Gastrocnemius medialis (tissue), 4 donors: Measurements from ENCODE around the gene GPR37L1. TPM values are rescaled to one million over a fixed set of nuclear protein-coding genes. Genes with fewer than 3 reads are reported as not detected.

Experiments used
- ATAC-seq, 2 donors: fragments of 150-250 bp; one replicate each; pipeline ENCODE4 v1.9.1; 2016
- DNase-seq, 2 donors: peaks; one replicate each; pipeline ENCODE4 v3.0.0-alpha.2; 2019
- H3K27ac ChIP-seq, 4 donors: fragments of 200-600 bp; sonication (generic); 1 replicate in 1 of 4; 2 replicates in 3 of 4; pipeline ENCODE4 v1.5.1; 2016 to 2018; ENCODE audit warnings: mild to moderate bottlenecking in 2 of 4, moderate library complexity in 1 of 4
- H3K27me3 ChIP-seq, 3 donors: fragments of 200-600 bp; sonication (generic) in 2 of 3; 1 replicate in 1 of 3; 2 replicates in 2 of 3; pipeline versions ENCODE4 v1.5.1 to v1.6.0; 2016 to 2019; ENCODE audit warnings: mild to moderate bottlenecking in 1 of 3, moderate library complexity in 1 of 3
- H3K36me3 ChIP-seq, 2 donors: fragments of 200-600 bp; sonication (generic) in 1 of 2; one replicate each; pipeline ENCODE4 v1.5.1; 2017 to 2018
- H3K4me1 ChIP-seq, 2 donors: fragments of 200-600 bp; sonication (generic) in 1 of 2; one replicate each; pipeline ENCODE4 v1.5.1; 2016 to 2017; ENCODE audit warnings: mild to moderate bottlenecking in 2 of 2
- H3K4me3 ChIP-seq, 4 donors: fragments of 200-600 bp; sonication (generic) in 3 of 4; 1 replicate in 1 of 4; 2 replicates in 3 of 4; pipeline ENCODE4 v1.5.1; 2016 to 2019; ENCODE audit warnings: mild to moderate bottlenecking in 2 of 4
- H3K9me3 ChIP-seq, 3 donors: fragments of 200-600 bp; sonication (generic) in 2 of 3; 1 replicate in 1 of 3; 2 replicates in 2 of 3; pipeline ENCODE4 v1.5.1; 2016 to 2019
- CTCF ChIP-seq, 5 experiments: fragments of 450-650 bp in 3 of 5; fragments of 200-600 bp in 2 of 5; sonication (generic) in 2 of 5; IDR thresholded peaks in 4 of 5; conservative IDR thresholded peaks in 1 of 5; 1 replicate in 4 of 5; 2 replicates in 1 of 5; pipeline ENCODE4 v1.5.1; 2016 to 2019; ENCODE audit warnings: antibody characterized with exemption in 5 of 5, mild to moderate bottlenecking in 3 of 5, moderate library complexity in 3 of 5
- POLR2A ChIP-seq, 2 donors: fragments of 450-650 bp; IDR thresholded peaks; one replicate each; pipeline ENCODE4 v1.6.1; 2017; ENCODE audit warnings: antibody characterized with exemption in 2 of 2, mild to moderate bottlenecking in 2 of 2, moderate library complexity in 2 of 2
- in situ Hi-C, 4 donors: fragments of 200-750 bp; cut with MboI; loops; one replicate each; pipeline versions ENCODE4 v1.15.0 to v1.8.0; 2017; ENCODE audit warnings: low sequenced_read_pairs in 4 of 4
- intact Hi-C: fragments of 100-400 bp; cut with DNase I; formaldehyde crosslinking; loops from one replicate; pipeline ENCODE4 v1.15.1; 2023; ENCODE audit warnings: low total_unique reads
- total RNA-seq, 4 donors: library from RNA; depleted of rRNA; stranded (reverse); fragments of >200 nt; gene quantifications; one replicate each; pipeline versions ENCODE4 v1.1.0 to v1.2.3, GENCODE V29; 2016

The GPR37L1 gene
- total RNA-seq, 4 donors from 2014 or later, result 0.04 to 0.10 TPM; not detected in 2

DNA sequence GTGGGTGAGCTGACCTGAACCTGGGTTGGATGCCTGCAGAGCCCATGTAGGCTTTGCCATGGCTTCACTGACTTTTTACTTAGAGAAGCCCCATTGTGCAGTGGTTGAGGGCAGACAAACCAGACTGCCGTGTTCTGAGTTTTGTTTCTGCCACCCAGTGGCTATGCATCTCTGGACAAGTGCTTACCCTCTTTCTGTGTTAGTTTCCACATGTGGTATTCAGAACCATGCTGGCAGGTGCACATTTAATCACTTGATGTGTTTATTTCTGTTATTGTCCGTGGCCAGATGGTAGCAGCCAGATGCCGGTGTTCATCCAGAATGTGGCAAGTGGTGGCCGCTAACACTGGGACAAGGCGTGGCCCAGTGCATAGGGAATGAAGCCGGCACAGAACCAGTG lies 48.0 kb downstream of the GPR37L1 start:
- Histone ChIP-seq H3K36me3 (no peaks in the 10 kb centered on the region), H3K4me1 (no peaks in the 10 kb centered on the region), H3K4me3 (no peak overlapping the region), H3K27me3 (no peaks in the 10 kb centered on the region), H3K9me3 (no peaks in the 10 kb centered on the region), H3K27ac (no peak overlapping the region)
- in situ Hi-C loops, result loop anchor here in 1 of 4 donors (10.0 kb wide), 1 partner anchor 544 kb away; the partner anchor contains the start of gene SYT2
- peak in 1 of 2 donors; percentile 22 for ATAC-seq
- TF ChIP-seq POLR2A (IDR thresholded peaks at IDR 0.05), result no peak
- TF ChIP-seq CTCF (IDR thresholded peaks at IDR 0.05 in 4 of 5, conservative IDR thresholded peaks at IDR 0.05 in 1 of 5), result no peak
- no peak for DNase-seq
- intact Hi-C loops, result no loop called here

DNA sequence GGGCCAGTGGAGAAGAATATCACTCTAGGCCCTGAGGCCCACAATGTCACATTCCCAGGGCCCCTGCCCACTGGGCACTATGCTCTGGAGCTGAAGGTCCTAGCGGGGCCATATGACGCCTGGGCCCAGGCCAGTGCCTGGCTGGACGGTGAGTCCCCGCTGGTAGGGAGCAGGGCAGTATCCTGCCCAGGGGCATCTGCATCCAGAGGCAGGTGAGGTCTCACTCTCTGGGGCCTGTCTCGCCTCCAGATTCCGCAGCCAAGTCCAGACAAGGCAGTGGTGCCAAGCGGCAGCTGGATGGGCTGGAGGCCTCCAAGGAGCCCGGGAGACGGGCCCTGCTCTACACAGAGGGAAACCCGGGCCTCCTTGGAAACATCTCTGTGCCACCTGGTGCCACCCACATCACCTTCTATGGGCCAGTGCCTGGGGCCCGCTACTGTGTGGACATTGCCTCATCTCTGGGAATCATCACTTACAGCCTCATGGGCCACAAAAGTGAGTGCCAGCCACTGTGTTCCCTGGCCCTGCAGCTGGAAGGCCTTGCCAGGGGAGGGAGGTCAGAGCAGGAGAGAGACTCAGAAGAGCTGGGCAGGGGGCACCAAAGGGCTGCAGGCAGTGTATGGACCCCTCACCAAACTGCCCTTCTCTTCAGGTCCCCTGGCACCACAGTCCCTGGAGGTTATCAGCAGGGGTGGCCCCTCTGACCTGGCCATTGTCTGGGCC lies 48.7 kb downstream of the GPR37L1 start:
- Histone ChIP-seq H3K27me3 (no peaks in the 10 kb centered on the region), H3K9me3 (no peaks in the 10 kb centered on the region), H3K27ac (no peak overlapping the region), H3K4me3 (no peak overlapping the region), H3K36me3 (no peaks in the 10 kb centered on the region), H3K4me1 (no peaks in the 10 kb centered on the region)
- in situ Hi-C loops, result loop anchor here in 1 of 4 donors (10.0 kb wide), 1 partner anchor 543 kb away; the partner anchor contains the start of gene SYT2
- DNase-seq (no peak), ATAC-seq (no peak)
- intact Hi-C loops, result no loop called here
- TF ChIP-seq POLR2A (IDR thresholded peaks at IDR 0.05) (no peak), CTCF (IDR thresholded peaks at IDR 0.05 in 4 of 5, conservative IDR thresholded peaks at IDR 0.05 in 1 of 5) (no peak)

DNA sequence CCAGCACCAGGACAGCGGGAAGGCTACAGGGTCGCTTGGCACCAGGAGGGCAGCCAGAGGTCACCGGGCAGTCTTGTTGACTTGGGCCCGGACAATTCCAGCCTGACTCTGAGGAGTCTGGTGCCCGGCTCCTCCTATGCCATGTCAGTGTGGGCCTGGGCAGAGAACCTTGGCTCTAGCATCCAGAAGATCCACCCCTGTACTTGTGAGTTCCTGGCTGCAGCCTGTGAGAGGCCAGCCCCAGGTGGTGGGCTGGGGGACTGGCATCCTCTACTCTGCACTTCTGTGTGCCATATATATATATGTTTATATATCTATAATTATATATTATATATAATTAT lies 49.3 kb downstream of the GPR37L1 start:
- H3K4me3 ChIP-seq, result no peak overlapping the region
- H3K36me3 ChIP-seq, result no peaks in the 10 kb centered on the region
- ATAC-seq (no peak), DNase-seq (no peak)
- in situ Hi-C loops, result loop anchor here in 1 of 4 donors (10.0 kb wide), 1 partner anchor 543 kb away; the partner anchor contains the start of gene SYT2
- no peak overlapping the region for H3K27ac ChIP-seq
- no peaks in the 10 kb centered on the region for H3K27me3 ChIP-seq
- TF ChIP-seq CTCF (IDR thresholded peaks at IDR 0.05 in 4 of 5, conservative IDR thresholded peaks at IDR 0.05 in 1 of 5) (no peak), POLR2A (IDR thresholded peaks at IDR 0.05) (no peak)
- intact Hi-C loops, result no loop called here
- H3K4me1 ChIP-seq, result no peaks in the 10 kb centered on the region
- H3K9me3 ChIP-seq, result no peaks in the 10 kb centered on the region

GRCh38 chr1:202173993-202174392 lies 51.3 kb downstream of the GPR37L1 start:
- Histone ChIP-seq H3K9me3 (no peaks in the 10 kb centered on the region), H3K27me3 (no peaks in the 10 kb centered on the region), H3K4me3 (no peak overlapping the region), H3K27ac (no peak overlapping the region), H3K4me1 (no peaks in the 10 kb centered on the region), H3K36me3 (no peaks in the 10 kb centered on the region)
- in situ Hi-C loops (loop anchor here in 1 of 4 donors (10.0 kb wide), 1 partner anchor 541 kb away; the partner anchor contains the start of gene SYT2), intact Hi-C loops (no loop called here)
- TF ChIP-seq POLR2A (IDR thresholded peaks at IDR 0.05) (no peak), CTCF (IDR thresholded peaks at IDR 0.05 in 4 of 5, conservative IDR thresholded peaks at IDR 0.05 in 1 of 5) (no peak)
- DNase-seq (no peak), ATAC-seq (no peak)
